Measurements from ENCODE around the gene SNX21. TPM values are rescaled to one million over a fixed set of nuclear protein-coding genes. Genes with fewer than 3 reads are reported as not detected.

The SNX21 gene
- total and polyA plus RNA-seq, 9 of the 15 experiments (the other 6 are each of a cell fraction or from before 2014, with no cell fraction given) = 0.10 to 1.2 (median 0.42) TPM

- no peak for TF ChIP-seq ZNF444 (CRISPR knock-in tag; IDR thresholded peaks at IDR 0.05)
- no peak for TF ChIP-seq JUND (IDR thresholded peaks at IDR 0.05; ENCODE audit: borderline replicate concordance, low read depth, low read length)
- peak; percentile 35; the same call in 1 of the 3 replicates for TF ChIP-seq JUND (tag; IDR thresholded peaks at IDR 0.05; ENCODE audit: borderline replicate concordance, low read depth, low read length)
- TF ChIP-seq DPF2 (IDR thresholded peaks at IDR 0.05) = 0 out of 2 replicates have a peak, but pooled peaks have one; percentile 30
- TF ChIP-seq ZFX (CRISPR knock-in tag; IDR thresholded peaks at IDR 0.05) = peak; percentile 59
- peak; percentile 15; the same call in 1 of the 2 replicates for TF ChIP-seq MAFK (IDR thresholded peaks at IDR 0.05; ENCODE audit: low read length)
- TF ChIP-seq TCF3 (CRISPR knock-in tag; IDR thresholded peaks at IDR 0.05) = peak; percentile 72
- peak; percentile 54; the same call in 1 of the 2 replicates for TF ChIP-seq ZNF766 (CRISPR knock-in tag; conservative IDR thresholded peaks at IDR 0.05)
- no peak for TF ChIP-seq NR2C2 (CRISPR knock-in tag; IDR thresholded peaks at IDR 0.05)
- 0 out of 2 replicates have a peak, but pooled peaks have one; percentile 28 for TF ChIP-seq NR2C2 (tag; IDR thresholded peaks at IDR 0.05)
- no peak for TF ChIP-seq PYGO2 (tag; IDR thresholded peaks at IDR 0.05)
- peak; percentile 16; the same call in 1 of the 2 replicates for TF ChIP-seq ZNF316 (IDR thresholded peaks at IDR 0.05)
- TF ChIP-seq NRF1 (conservative IDR thresholded peaks at IDR 0.05 in 1 of 2, IDR thresholded peaks at IDR 0.05 in 1 of 2) = no peak
- no peak for TF ChIP-seq NELFE (IDR thresholded peaks at IDR 0.05; ENCODE audit: insufficient read depth, insufficient read length)
- TF ChIP-seq TAL1 (IDR thresholded peaks at IDR 0.05) = peak; percentile 42
- TF ChIP-seq NCOR1 (IDR thresholded peaks at IDR 0.05) = peak; percentile 46; the same call in 1 of the 2 replicates
- no peak for TF ChIP-seq ID3 (CRISPR knock-in tag; IDR thresholded peaks at IDR 0.05)
- TF ChIP-seq ID3 (tag; IDR thresholded peaks at IDR 0.05) = peak; percentile 33; the same call in 1 of the 2 replicates
- 0 out of 2 replicates have a peak, but pooled peaks have one; percentile 18 for TF ChIP-seq ZNF311 (CRISPR knock-in tag; IDR thresholded peaks at IDR 0.05)
- peak; percentile 62; the same call in 1 of the 2 replicates for TF ChIP-seq SPI1 (IDR thresholded peaks at IDR 0.05; ENCODE audit: borderline replicate concordance, low read depth, low read length)
- TF ChIP-seq ZNF778 (CRISPR knock-in tag; IDR thresholded peaks at IDR 0.05) = no peak
- TF ChIP-seq ZNF592 (IDR thresholded peaks at IDR 0.05) = peak; percentile 85
- peak; percentile 59; the same call in 1 of the 2 replicates for TF ChIP-seq NFE2 (IDR thresholded peaks at IDR 0.05; ENCODE audit: low read depth)
- no peak for TF ChIP-seq JUNB (CRISPR knock-in tag; conservative IDR thresholded peaks at IDR 0.05)
- TF ChIP-seq DMBX1 (CRISPR knock-in tag; IDR thresholded peaks at IDR 0.05; ENCODE audit: borderline replicate concordance) = peak; percentile 70; the same call in 1 of the 2 replicates
Measured at GRCh38 chr20:45810191-45810970, 23.2 kb upstream of the SNX21 start (continued).
